ENCODE data around the gene DDX4.
"Not testable (repeated sequence)": the region's sequence is repeated elsewhere in the genome, so short reads cannot be mapped to it uniquely, and the experiment has no call there.

DDX4 gene

DNA sequence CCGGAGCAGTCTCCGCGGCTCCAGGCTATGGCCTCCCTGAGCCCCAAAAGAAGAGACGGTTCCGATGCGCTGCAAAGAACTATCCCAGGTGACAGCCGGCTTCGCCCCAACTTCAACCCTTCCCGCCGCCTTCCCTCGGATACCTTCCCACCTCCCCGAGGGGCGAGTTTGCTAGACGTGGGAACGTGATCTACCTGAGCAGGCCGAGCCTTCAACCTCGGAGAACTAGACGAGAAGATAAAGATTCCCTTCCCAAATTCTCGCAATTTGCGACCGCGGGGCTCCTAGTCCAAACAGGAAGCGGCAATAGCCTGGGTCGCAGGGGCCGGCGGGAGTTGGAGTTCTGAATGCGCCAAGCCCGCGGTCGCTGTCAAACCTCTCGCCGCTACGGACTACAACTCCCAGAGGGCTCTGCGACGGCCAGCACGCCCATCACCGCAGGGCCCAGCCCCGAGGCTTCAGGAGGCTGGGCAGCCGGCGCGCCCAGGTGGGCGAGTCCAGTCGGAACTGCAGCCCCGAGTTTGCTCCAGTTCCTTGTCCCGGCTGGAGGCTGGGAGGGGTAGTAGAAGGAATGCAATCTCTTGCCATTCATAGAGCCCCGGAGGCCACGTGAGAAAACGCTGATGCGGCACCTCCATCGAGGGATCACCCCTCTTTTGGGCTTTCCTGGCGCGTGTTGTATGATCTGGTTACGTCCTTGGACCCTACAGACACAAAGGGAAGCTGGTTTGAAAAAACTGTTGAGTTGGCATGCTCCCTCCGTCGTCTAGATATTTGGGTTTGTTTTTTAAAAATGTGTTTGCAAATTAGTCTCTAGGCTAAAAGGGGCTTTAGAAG lies 25.6 kb upstream of the DDX4 start, which contains the start of gene SLC38A9:
Gene SLC38A9, minus strand, starts transcription at position 302 of the 837 bp plus-strand sequence. CDS start 14,366 bp downstream, outside the sequence.
- Mint-ChIP-seq H3K9me3 (no peaks in the 10 kb centered on the region), H3K4me1 (ENCODE audit: low read depth) (peaks cover 34% of the 10 kb centered on the region), H3K27ac (peak within 1 kb of the TSS; percentile 93), H3K4me3 (peak within 1 kb of the TSS; percentile 98), H3K36me3 (ENCODE audit: low read depth) (peaks cover 29% of the 10 kb centered on the region), H3K27me3 (no peaks in the 10 kb centered on the region)
- DNase-seq: peak; percentile 94

DNA sequence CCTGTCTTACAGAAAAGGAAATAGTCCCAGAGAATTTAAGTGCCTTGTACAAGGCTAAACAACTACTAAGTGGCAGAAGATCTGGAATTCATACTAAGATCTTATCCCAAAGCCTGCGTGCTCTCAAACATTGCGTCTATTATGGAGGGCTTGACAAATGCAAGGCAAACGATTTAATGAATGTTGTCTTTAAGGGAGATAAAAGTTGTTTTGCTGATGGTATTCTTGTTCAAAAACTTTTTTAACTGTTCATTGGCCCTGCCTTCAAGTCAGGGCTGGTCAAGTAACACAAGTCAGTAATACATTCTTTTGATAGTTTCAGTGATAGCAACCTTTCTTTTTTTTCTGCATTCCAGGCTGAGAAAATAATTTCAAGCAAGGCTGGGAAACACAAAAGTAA lies 24.0 kb upstream of the DDX4 start:
- Mint-ChIP-seq H3K27me3 (no peaks in the 10 kb centered on the region), H3K4me1 (ENCODE audit: low read depth) (peaks cover 24% of the 10 kb centered on the region), H3K36me3 (ENCODE audit: low read depth) (peaks cover 12% of the 10 kb centered on the region), H3K4me3 (no peak overlapping the region), H3K27ac (no peak overlapping the region), H3K9me3 (no peaks in the 10 kb centered on the region)
- no peak for DNase-seq

DNA sequence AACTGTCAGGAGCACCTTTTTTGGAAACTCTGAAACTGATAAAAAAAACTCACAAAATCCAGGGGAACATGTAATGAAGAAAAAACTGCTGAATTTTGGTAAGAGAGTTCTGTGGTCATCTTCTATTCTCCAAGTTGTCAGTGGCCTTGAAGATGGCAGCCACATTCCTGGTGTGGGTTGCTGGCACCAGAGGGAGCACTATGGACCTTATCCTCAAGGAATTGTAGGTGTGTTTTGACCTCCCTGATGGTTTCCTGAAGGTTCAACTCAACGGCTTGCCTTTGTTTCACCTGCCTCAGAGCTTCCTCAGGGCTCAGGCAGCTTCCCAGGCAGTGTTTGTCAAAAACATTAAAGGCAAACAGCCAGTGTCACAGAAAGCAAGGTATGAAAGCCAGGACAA lies 23.5 kb upstream of the DDX4 start:
- Mint-ChIP-seq H3K36me3 (ENCODE audit: low read depth) (peaks cover 9% of the 10 kb centered on the region), H3K27ac (no peak overlapping the region), H3K4me1 (ENCODE audit: low read depth) (peaks cover 20% of the 10 kb centered on the region), H3K27me3 (no peaks in the 10 kb centered on the region), H3K4me3 (no peak overlapping the region), H3K9me3 (no peaks in the 10 kb centered on the region)
- DNase-seq: no peak

DNA sequence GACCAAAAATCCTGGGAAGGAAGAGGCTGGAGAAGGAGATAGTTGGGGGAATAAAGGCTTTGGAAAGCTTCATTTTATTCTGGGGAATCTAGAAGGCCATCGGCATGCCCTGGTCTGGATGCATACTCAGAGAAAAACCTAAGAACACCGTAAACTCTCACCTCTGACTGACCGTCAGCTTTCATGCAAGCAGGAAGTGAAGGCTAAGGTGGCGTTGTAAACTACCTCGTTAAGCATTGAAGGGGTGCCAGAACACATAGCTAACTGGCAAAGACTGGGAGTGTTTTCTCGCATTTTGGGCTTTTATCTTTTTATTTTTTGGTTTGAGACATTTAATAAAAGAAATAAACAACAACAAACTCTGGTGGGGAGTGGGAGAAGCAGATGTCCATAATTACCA lies 23.1 kb upstream of the DDX4 start:
- H3K4me1 Mint-ChIP-seq (ENCODE audit: low read depth): peaks cover 20% of the 10 kb centered on the region
- H3K27ac Mint-ChIP-seq: no peak overlapping the region
- no peaks in the 10 kb centered on the region for H3K9me3 Mint-ChIP-seq
- DNase-seq: no peak
- peaks cover 9% of the 10 kb centered on the region for H3K36me3 Mint-ChIP-seq (ENCODE audit: low read depth)
- no peaks in the 10 kb centered on the region for H3K27me3 Mint-ChIP-seq
- H3K4me3 Mint-ChIP-seq: no peak overlapping the region

DNA sequence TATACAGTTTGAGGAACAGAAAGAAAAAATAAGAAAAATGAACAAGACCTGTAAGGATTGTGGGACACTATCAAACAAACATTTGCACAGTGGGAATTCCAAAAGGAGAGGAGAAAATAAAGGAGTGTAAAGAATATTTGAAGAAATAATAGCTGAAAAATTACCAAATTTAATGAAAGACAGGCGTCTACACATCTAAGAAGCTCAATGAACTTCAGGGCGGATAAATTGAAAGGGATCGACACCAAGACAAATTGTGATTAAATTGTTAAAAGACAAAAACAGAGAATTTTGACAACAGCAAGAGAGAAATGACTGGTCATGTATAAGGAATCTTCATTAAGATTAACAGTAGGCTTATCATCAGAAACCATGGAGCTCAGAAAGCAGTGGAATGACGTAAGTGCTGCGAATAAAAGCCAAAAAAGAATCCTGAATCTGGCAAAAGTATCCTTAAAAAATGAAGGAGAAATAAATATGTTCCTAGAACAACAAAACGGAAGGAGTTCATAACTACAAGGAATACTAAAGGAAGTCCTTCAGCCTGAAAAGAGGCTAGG lies 22.3 kb upstream of the DDX4 start:
- Mint-ChIP-seq H3K36me3 (ENCODE audit: low read depth) (peaks cover 8% of the 10 kb centered on the region), H3K27me3 (peaks cover 2% of the 10 kb centered on the region), H3K9me3 (no peaks in the 10 kb centered on the region), H3K4me3 (no peak overlapping the region), H3K27ac (no peak overlapping the region), H3K4me1 (ENCODE audit: low read depth) (peaks cover 19% of the 10 kb centered on the region)
- DNase-seq: no peak

DNA sequence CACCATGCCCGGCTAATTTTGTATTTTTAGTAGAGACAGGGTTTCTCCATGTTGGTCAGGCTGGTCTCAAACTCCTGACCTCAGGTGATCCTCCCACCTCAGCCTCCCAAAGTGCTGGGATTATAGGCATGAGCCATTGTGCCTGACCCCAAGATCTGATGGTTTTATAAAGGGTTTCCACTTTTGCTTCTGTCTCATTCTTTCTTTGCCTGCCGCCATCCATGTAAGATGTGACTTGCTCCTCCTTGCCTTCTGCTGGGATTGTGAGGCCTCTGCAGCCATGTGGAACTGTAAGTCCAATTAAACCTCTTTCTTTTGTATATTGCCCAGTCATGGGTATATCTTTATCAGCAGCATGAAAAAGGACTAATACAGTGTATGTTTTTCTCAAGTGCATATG lies 18.8 kb upstream of the DDX4 start:
- H3K4me3 Mint-ChIP-seq; H3K4me1 Mint-ChIP-seq (ENCODE audit: low read depth); DNase-seq; H3K27me3 Mint-ChIP-seq; H3K9me3 Mint-ChIP-seq; H3K36me3 Mint-ChIP-seq (ENCODE audit: low read depth); H3K27ac Mint-ChIP-seq: not testable (repeated sequence)

DNA sequence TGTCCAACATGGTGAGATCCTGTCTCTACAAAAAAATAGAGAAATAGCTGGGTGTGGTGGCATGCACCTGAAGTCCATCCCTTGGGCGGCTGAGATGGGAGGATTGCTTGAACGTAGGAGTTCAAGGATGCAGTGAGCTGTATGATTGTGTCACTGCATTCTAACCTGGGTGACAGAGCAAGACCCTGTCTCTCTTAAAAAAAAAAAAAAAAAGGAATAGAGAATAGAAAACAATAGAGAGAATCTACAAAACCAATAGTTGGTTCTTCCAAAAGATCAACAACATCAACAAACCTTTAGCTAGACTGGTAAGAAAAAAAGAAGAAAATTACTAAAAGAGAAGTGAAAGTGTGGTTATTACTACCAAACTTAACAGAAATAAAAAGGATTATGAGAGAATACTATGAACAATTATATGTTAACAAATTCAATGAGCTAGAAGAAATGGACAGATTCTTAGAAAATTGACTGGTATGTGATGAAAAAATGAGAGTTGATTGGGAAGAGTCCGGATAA lies 17.6 kb upstream of the DDX4 start:
- Mint-ChIP-seq H3K27me3 (peaks cover 2% of the 10 kb centered on the region), H3K27ac (no peak overlapping the region), H3K4me1 (ENCODE audit: low read depth) (no peaks in the 10 kb centered on the region), H3K4me3 (no peak overlapping the region), H3K36me3 (ENCODE audit: low read depth) (no peaks in the 10 kb centered on the region), H3K9me3 (no peaks in the 10 kb centered on the region)
- DNase-seq: no peak

DNA sequence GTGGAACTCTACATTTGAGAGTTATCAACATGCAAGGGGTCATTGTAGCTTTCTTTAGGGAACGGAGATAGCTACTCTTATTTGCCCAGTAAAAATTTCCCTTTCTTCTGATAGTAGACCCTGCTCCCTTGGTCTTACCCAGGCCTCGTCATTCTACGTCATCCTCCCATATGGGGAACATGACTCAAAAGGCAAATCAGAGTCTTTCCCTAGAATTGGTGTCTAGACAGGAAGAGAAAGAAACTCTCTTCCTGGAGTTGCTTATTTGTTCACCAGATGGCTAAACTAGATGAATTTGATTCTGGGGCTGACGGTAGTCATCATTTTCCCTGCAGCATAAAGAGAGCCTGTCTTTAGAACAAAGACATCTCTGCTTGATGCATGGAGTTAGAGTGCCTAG lies 13.6 kb upstream of the DDX4 start:
- Mint-ChIP-seq H3K36me3 (ENCODE audit: low read depth) (no peaks in the 10 kb centered on the region), H3K4me1 (ENCODE audit: low read depth) (no peaks in the 10 kb centered on the region), H3K27me3 (peaks cover 2% of the 10 kb centered on the region), H3K27ac (no peak overlapping the region), H3K9me3 (no peaks in the 10 kb centered on the region), H3K4me3 (no peak overlapping the region)
- DNase-seq: no peak

DNA sequence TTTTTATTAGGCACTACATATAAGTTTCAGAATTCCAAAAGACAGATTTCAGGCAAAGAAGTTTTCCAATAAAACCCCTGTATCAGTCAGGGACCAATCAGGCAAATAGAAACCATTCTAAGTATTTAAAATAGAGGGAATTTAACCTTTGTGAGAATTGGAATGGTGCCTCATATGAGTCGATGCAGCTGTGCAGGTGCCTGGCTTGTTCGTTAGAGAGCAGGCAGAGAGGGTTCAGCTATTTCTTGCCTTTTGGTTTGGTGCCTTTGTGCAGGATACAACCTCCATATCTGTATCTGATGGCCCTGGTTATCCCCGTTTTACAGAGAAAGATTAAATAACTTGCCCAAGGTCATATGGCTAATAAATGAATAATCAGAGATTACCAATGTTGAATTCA lies 6.0 kb upstream of the DDX4 start:
- H3K4me3 Mint-ChIP-seq: no peak overlapping the region
- no peaks in the 10 kb centered on the region for H3K36me3 Mint-ChIP-seq (ENCODE audit: low read depth)
- H3K27me3 Mint-ChIP-seq: no peaks in the 10 kb centered on the region
- no peaks in the 10 kb centered on the region for H3K4me1 Mint-ChIP-seq (ENCODE audit: low read depth)
- no peak overlapping the region for H3K27ac Mint-ChIP-seq
- H3K9me3 Mint-ChIP-seq: no peaks in the 10 kb centered on the region
- no peak for DNase-seq

DNA sequence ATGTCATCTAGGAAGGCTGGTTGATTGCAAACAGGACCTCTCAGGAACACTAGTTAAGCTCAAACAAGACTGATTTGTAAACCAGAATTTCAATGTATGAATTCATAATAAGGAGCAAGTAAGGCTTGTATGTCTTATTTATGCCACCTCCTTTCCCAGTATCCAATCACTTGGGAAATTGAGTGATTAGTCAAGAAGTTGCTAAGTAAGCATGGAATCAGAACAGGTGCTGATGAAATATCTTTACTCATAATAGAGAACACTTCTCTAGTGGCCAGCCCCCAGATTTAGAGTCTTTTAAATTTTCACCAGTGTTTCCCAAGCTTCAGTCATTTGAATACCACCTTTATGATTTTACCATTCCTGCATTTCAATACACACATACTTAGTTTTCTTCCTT lies 5.3 kb upstream of the DDX4 start:
- no peaks in the 10 kb centered on the region for H3K36me3 Mint-ChIP-seq (ENCODE audit: low read depth)
- no peaks in the 10 kb centered on the region for H3K9me3 Mint-ChIP-seq
- no peak overlapping the region for H3K4me3 Mint-ChIP-seq
- H3K4me1 Mint-ChIP-seq (ENCODE audit: low read depth): no peaks in the 10 kb centered on the region
- H3K27me3 Mint-ChIP-seq: no peaks in the 10 kb centered on the region
- DNase-seq: no peak
- H3K27ac Mint-ChIP-seq: no peak overlapping the region

DNA sequence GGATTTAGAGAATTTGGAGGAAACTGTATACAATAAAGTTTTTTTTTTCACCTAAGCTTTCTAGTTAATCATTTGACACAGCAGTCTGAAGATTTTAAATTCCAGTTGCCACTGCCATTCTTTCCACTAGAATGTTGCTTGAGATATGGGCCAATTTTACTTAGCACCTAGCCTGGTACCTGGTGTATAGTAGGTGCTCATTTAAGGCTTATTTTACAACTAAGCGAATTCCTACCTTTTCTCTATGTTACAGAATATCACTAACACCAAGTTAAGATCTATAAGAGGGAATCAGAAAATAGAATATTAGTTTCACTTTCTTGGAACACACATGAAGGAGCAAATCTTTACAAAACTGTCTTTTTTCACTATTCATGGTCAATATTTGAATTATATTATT lies 3.2 kb upstream of the DDX4 start:
- no peaks in the 10 kb centered on the region for H3K27me3 Mint-ChIP-seq
- no peak overlapping the region for H3K4me3 Mint-ChIP-seq
- H3K4me1 Mint-ChIP-seq (ENCODE audit: low read depth): no peaks in the 10 kb centered on the region
- H3K27ac Mint-ChIP-seq: no peak overlapping the region
- H3K9me3 Mint-ChIP-seq: no peaks in the 10 kb centered on the region
- H3K36me3 Mint-ChIP-seq (ENCODE audit: low read depth): no peaks in the 10 kb centered on the region
- DNase-seq: no peak

DNA sequence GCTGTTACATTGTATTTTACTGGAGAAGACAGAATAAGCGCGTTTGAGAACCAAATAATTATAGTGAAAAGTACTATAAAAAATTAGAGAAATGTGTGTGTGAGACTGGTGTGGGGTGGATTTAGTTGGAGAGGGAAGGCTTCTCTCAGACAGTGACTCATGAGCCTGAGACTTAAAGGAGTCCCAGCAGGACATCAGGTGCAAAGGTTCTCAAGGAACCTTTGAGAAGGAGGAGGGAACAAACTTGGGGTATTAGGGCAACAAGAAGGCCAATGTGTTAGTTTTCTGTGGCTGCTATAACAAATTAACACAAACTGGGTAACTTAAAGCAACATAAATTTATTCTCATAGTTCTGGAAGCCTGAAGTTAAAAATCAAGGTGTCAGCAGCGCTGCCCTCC lies 4.9 kb downstream of the DDX4 start:
- no peaks in the 10 kb centered on the region for H3K9me3 Mint-ChIP-seq
- no peak overlapping the region for H3K27ac Mint-ChIP-seq
- DNase-seq: no peak
- H3K4me3 Mint-ChIP-seq: no peak overlapping the region
- no peaks in the 10 kb centered on the region for H3K36me3 Mint-ChIP-seq (ENCODE audit: low read depth)
- H3K4me1 Mint-ChIP-seq (ENCODE audit: low read depth): no peaks in the 10 kb centered on the region
- peaks cover 9% of the 10 kb centered on the region for H3K27me3 Mint-ChIP-seq

DNA sequence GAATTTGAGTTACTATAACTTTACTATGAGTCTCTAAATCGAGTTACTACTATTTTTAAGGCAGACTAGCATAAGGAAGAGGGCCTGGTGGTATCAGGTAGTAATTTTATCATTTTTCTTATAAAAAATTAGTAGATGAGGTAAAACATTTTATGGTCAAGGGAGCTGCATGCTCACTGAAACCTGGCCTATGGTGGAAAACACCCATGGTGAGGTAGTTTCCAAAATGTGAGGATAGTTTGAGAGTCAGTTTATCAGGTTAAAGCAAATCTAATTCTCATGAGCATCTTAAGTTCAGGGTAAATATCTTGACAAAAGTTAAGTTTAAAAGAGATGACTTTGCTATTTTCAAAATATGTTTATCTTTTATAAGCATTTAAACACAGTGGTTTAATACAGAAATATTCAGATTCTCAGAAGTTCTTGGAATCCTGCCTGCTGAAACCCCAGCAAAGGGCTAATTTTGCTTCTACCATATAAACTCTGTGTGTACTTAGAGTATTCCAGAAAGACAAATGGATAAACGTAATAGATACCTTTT lies 10.0 kb downstream of the DDX4 start:
- H3K36me3 Mint-ChIP-seq (ENCODE audit: low read depth): no peaks in the 10 kb centered on the region
- H3K27ac Mint-ChIP-seq: no peak overlapping the region
- no peak overlapping the region for H3K4me3 Mint-ChIP-seq
- no peaks in the 10 kb centered on the region for H3K9me3 Mint-ChIP-seq
- H3K4me1 Mint-ChIP-seq (ENCODE audit: low read depth): no peaks in the 10 kb centered on the region
- H3K27me3 Mint-ChIP-seq: peaks cover 9% of the 10 kb centered on the region
- DNase-seq: no peak

DNA sequence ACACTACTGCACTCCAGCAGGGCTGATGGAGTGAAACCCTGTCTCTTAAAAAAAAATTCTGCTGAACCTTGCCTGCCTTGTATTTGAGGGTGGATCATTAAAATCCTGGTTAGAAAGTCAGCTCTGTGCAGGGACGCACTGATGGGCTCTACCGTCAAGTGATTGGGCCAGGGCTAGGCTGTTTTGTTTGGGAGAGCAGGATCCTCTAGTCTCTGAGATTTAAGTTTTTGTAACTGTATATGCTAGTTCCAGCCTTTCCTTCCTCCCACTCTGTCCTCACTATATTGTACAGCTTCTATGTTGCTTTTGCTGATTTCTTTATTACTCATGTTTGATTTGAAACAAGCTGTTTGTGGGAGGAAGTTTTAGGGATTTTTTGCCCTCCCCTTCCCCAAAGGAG lies 11.5 kb downstream of the DDX4 start:
- Mint-ChIP-seq H3K4me1 (ENCODE audit: low read depth) (no peaks in the 10 kb centered on the region), H3K27me3 (peaks cover 6% of the 10 kb centered on the region), H3K36me3 (ENCODE audit: low read depth) (no peaks in the 10 kb centered on the region), H3K27ac (no peak overlapping the region), H3K9me3 (no peaks in the 10 kb centered on the region), H3K4me3 (no peak overlapping the region)
- no peak for DNase-seq

DNA sequence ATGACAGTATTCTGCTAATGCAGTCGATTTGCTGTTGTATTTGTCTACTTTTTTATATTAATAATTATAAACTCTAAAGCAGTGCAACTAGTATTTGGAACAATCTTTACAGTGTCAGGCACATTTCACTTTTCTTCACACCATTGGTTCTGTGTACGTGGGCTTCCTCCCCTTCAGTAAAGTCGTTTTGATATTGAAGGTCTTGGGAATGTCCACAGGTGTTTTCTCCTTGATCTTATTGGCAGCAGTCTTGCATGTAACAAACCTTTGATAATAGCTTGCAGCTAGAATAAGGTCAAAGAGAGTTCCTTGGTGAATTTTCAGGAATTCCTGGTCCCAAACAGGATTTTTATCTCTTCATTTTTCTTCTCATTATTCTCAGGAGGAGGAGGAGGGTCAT lies 12.2 kb downstream of the DDX4 start:
- no peak for DNase-seq
- H3K4me3 Mint-ChIP-seq: no peak overlapping the region
- no peak overlapping the region for H3K27ac Mint-ChIP-seq
- no peaks in the 10 kb centered on the region for H3K4me1 Mint-ChIP-seq (ENCODE audit: low read depth)
- peaks cover 3% of the 10 kb centered on the region for H3K27me3 Mint-ChIP-seq
- no peaks in the 10 kb centered on the region for H3K9me3 Mint-ChIP-seq
- H3K36me3 Mint-ChIP-seq (ENCODE audit: low read depth): no peaks in the 10 kb centered on the region
